Right lobe of liver (tissue), 4 donors: ENCODE results near the gene CDKAL1.

Source experiments
- POLR2A ChIP-seq: fragments of 450-650 bp; IDR thresholded peaks from one replicate; pipeline ENCODE4 v1.6.1; 2017; ENCODE audit warnings: antibody characterized with exemption, mild to moderate bottlenecking
- TF ChIP-seq, protein P1 (sequence below), 4 donors: fragments of 200-600 bp in 3 of 4; fragments of 450-650 bp in 1 of 4; IDR thresholded peaks; one replicate each; pipeline versions ENCODE4 v1.5.1 to v1.8.0; 2016 to 2022; ENCODE audit warnings: antibody characterized with exemption in 4 of 4, mild to moderate bottlenecking in 2 of 4
- donor health status: DM: no; HTN: no; CAD: no.
- donor health status: DM: no; HTN: no; CAD: no.
- donor health status: DM: no; HTN: yes; CAD: no.

DNA sequence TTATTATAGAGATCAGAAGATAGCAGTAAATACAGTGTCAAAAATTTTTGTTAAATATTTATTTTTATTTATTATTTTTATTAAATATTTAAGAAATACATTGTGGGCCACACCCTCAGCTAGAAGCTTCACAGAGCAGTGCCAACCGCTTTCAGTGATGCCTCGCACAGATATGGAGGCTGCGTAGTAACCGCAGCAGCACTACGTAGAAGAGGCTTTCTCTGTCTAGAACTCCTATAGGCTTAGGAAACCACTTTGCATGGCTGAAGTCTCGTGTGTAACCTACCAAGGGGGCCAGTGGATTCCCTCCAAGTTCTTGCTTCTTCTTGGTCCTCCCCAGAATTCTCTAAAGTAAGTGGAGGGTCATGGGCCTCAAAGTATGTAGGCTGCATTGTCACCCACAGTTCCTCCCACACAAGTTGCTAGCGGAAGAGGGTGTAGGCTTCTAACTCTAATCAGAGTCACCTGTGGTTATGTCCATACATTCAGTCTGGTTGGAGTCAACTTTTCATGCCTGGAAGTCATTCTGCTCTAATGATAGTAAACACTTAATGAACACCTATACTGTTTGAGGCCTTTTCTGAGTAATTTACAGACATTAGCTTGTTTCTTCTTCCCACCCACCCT, 285.6 kb downstream of the CDKAL1 start:
- TF ChIP-seq, protein P1, sequence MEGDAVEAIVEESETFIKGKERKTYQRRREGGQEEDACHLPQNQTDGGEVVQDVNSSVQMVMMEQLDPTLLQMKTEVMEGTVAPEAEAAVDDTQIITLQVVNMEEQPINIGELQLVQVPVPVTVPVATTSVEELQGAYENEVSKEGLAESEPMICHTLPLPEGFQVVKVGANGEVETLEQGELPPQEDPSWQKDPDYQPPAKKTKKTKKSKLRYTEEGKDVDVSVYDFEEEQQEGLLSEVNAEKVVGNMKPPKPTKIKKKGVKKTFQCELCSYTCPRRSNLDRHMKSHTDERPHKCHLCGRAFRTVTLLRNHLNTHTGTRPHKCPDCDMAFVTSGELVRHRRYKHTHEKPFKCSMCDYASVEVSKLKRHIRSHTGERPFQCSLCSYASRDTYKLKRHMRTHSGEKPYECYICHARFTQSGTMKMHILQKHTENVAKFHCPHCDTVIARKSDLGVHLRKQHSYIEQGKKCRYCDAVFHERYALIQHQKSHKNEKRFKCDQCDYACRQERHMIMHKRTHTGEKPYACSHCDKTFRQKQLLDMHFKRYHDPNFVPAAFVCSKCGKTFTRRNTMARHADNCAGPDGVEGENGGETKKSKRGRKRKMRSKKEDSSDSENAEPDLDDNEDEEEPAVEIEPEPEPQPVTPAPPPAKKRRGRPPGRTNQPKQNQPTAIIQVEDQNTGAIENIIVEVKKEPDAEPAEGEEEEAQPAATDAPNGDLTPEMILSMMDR (IDR thresholded peaks at IDR 0.05) = no peak
- no peak for TF ChIP-seq POLR2A
